ENCODE measurements around the gene ARHGAP45. TPM values are rescaled to one million over a fixed set of nuclear protein-coding genes. Genes with fewer than 3 reads are reported as not detected.
"Not testable (repeated sequence)": the region's sequence is repeated elsewhere in the genome, so short reads cannot be mapped to it uniquely, and the experiment has no call there.

ARHGAP45 gene, protein sequence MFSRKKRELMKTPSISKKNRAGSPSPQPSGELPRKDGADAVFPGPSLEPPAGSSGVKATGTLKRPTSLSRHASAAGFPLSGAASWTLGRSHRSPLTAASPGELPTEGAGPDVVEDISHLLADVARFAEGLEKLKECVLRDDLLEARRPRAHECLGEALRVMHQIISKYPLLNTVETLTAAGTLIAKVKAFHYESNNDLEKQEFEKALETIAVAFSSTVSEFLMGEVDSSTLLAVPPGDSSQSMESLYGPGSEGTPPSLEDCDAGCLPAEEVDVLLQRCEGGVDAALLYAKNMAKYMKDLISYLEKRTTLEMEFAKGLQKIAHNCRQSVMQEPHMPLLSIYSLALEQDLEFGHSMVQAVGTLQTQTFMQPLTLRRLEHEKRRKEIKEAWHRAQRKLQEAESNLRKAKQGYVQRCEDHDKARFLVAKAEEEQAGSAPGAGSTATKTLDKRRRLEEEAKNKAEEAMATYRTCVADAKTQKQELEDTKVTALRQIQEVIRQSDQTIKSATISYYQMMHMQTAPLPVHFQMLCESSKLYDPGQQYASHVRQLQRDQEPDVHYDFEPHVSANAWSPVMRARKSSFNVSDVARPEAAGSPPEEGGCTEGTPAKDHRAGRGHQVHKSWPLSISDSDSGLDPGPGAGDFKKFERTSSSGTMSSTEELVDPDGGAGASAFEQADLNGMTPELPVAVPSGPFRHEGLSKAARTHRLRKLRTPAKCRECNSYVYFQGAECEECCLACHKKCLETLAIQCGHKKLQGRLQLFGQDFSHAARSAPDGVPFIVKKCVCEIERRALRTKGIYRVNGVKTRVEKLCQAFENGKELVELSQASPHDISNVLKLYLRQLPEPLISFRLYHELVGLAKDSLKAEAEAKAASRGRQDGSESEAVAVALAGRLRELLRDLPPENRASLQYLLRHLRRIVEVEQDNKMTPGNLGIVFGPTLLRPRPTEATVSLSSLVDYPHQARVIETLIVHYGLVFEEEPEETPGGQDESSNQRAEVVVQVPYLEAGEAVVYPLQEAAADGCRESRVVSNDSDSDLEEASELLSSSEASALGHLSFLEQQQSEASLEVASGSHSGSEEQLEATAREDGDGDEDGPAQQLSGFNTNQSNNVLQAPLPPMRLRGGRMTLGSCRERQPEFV
- 201 and 202 TPM in 2 replicates for total RNA-seq

DNA sequence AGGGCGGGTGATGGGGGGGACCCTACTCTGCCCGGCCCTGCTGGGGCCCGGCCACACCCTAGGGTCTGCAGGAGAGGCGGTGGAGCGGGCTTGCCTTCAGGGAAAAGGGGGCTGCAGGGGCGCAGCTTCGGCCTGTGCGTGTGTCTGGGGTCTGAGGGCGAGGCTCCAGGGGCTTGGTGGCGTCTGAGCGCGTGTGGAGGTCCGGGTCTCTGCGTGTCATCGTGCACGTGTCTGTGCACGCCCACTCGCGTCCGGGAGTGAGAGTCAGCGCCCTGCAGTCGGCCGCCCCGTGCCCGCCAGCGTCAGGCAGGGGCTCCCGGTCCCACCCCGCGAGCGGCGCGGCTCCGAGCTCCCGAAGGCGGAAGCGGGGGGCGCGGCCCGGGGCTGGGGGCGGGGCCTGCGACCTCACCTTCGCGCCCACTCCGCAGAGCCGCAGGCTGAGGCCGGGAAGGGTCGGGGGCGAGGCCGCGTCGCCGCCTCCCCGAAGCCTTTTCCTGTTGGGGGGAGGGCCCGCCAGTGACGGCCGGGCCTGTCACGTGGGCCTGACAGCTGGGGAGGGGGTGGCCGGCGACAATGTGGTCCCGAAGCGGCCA, at the start of gene ARHGAP45:
TSS of gene ARHGAP45 (plus strand) at position 420 of the 593 bp plus-strand sequence. CDS start 239 bp downstream, outside the sequence.
- Mint-ChIP-seq H3K4me1 (ENCODE audit: low read depth) (peaks cover 18% of the 10 kb centered on the region), H3K27ac (peak within 1 kb of the TSS; percentile 79), H3K9me3 (no peaks in the 10 kb centered on the region), H3K27me3 (ENCODE audit: insufficient read depth) (no peaks in the 10 kb centered on the region), H3K36me3 (ENCODE audit: low read depth) (peaks cover 13% of the 10 kb centered on the region), H3K4me3 (peak within 1 kb of the TSS; percentile 90)
- DNase-seq (ENCODE audit: low spot score) = peak; percentile 85
- intact Hi-C loops (cut with micrococcal nuclease) = loop anchor here (1.0 to 5.0 kb wide), 4 partner anchors 10 to 145 kb away; partner anchors contain the start of gene GPX4

DNA sequence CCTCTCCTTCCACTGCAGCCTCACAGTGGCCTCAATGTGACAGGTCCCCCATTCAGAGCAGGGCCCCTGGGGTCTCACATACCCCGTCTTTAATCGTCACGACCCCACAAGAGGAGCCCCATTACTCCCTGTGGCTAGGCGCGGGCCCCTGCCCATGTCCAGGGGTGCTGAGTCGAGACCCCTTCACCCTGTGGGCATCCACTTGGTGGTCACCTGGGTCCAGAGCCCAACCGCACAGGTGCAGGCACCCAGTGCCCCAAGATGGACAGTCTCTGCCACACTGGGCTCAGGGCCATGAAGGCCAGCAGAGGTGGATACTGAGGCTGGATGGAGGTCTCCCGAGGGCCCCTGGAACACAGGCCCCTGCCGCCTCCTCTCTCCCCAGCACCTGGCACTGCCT, 49.1 kb upstream of the ARHGAP45 start:
- Mint-ChIP-seq H3K27ac (peak overlapping the region; percentile 52), H3K9me3 (no peaks in the 10 kb centered on the region), H3K4me3 (no peak overlapping the region), H3K36me3 (ENCODE audit: low read depth) (peaks cover 6% of the 10 kb centered on the region), H3K27me3 (ENCODE audit: insufficient read depth) (peaks cover 2% of the 10 kb centered on the region), H3K4me1 (ENCODE audit: low read depth) (peaks cover 28% of the 10 kb centered on the region)
- no peak for DNase-seq (ENCODE audit: low spot score)
- intact Hi-C loops (cut with micrococcal nuclease) = no loop called here

DNA sequence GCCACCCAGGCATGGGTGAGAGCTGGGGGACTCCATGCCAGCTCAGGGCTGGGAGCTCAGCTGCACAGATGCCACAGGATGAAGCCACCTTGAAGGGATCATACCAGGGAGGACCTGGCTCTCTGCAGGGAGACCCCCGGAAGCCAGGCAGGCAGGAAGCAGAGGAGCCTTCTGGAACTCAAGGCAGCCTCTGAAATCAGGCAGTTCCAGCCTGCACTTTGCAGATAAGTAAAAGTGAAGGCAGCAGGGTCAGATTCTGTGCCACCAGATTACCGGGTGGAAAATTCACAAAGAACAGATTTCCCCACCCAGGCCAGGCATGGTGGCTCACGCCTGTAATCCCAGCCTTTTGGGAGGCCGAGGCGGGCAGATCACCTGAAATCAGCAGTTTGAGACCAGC, 48.6 kb upstream of the ARHGAP45 start:
- peak overlapping the region; percentile 29 for H3K27ac Mint-ChIP-seq
- peaks cover 6% of the 10 kb centered on the region for H3K36me3 Mint-ChIP-seq (ENCODE audit: low read depth)
- H3K4me1 Mint-ChIP-seq (ENCODE audit: low read depth) = peaks cover 28% of the 10 kb centered on the region
- H3K9me3 Mint-ChIP-seq = no peaks in the 10 kb centered on the region
- H3K4me3 Mint-ChIP-seq = peak overlapping the region; percentile 95
- no peak for DNase-seq (ENCODE audit: low spot score)
- intact Hi-C loops (cut with micrococcal nuclease) = no loop called here
- H3K27me3 Mint-ChIP-seq (ENCODE audit: insufficient read depth) = peaks cover 2% of the 10 kb centered on the region

DNA sequence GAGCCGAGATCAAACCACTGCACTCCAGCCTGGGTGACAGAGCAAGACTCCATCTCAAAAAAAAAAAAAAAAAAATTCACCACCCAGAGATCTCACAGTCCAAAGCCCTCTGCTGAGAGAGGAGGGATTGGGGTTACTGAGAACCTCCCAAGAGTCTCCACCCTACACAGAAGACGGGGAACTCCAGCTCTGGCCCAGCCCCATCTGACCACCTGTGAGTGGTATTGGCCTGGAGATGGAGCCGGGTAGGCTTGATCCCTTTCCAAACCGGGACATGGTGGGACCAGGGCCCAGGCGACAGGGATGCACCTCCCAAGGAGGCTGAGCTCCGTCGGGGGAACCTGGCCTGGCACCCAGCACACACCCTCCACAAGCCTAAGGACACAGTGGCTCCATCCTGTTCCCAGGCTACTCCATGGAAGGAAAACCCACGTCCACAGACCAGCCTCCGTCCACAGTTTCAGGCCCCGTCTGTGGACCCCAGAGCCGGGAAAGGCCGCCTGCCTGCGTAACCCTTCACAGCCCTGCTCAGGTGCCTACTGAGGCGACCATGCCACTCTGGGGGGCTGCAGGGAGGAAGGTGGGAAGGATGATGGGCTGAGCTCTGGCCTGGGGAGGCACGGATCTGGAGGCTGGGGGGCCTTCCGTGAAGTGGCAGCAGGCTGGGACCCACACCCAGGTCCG, 47.9 kb upstream of the ARHGAP45 start:
- H3K9me3 Mint-ChIP-seq = no peaks in the 10 kb centered on the region
- H3K4me1 Mint-ChIP-seq (ENCODE audit: low read depth) = peaks cover 28% of the 10 kb centered on the region
- H3K27ac Mint-ChIP-seq = peak overlapping the region; percentile 29
- DNase-seq (ENCODE audit: low spot score) = no peak
- H3K4me3 Mint-ChIP-seq = peak overlapping the region; percentile 95
- H3K36me3 Mint-ChIP-seq (ENCODE audit: low read depth) = peaks cover 5% of the 10 kb centered on the region
- intact Hi-C loops (cut with micrococcal nuclease) = no loop called here
- peaks cover 2% of the 10 kb centered on the region for H3K27me3 Mint-ChIP-seq (ENCODE audit: insufficient read depth)

DNA sequence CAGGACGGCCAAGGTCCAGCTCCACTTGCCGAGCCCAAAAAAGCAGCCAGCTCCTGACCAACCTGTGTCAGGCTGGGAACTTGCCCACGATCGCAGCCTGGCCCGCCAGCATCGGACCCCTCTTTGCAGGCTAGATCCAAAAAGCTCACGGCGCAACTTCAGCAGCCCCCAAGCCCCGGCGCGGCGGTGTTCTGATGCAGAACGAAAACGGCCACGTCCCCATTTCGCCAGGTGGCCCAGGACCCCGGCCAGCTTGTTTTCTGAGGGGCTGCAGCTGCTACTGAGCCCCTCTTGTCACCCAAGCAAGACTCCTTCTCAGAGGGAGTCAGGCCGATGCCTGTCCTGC, 47.4 kb upstream of the ARHGAP45 start:
- DNase-seq (ENCODE audit: low spot score) = no peak
- Mint-ChIP-seq H3K36me3 (ENCODE audit: low read depth) (peaks cover 4% of the 10 kb centered on the region), H3K4me1 (ENCODE audit: low read depth) (peaks cover 28% of the 10 kb centered on the region), H3K27me3 (ENCODE audit: insufficient read depth) (peaks cover 2% of the 10 kb centered on the region), H3K4me3 (peak overlapping the region; percentile 95), H3K9me3 (no peaks in the 10 kb centered on the region), H3K27ac (no peak overlapping the region)
- intact Hi-C loops (cut with micrococcal nuclease) = no loop called here

DNA sequence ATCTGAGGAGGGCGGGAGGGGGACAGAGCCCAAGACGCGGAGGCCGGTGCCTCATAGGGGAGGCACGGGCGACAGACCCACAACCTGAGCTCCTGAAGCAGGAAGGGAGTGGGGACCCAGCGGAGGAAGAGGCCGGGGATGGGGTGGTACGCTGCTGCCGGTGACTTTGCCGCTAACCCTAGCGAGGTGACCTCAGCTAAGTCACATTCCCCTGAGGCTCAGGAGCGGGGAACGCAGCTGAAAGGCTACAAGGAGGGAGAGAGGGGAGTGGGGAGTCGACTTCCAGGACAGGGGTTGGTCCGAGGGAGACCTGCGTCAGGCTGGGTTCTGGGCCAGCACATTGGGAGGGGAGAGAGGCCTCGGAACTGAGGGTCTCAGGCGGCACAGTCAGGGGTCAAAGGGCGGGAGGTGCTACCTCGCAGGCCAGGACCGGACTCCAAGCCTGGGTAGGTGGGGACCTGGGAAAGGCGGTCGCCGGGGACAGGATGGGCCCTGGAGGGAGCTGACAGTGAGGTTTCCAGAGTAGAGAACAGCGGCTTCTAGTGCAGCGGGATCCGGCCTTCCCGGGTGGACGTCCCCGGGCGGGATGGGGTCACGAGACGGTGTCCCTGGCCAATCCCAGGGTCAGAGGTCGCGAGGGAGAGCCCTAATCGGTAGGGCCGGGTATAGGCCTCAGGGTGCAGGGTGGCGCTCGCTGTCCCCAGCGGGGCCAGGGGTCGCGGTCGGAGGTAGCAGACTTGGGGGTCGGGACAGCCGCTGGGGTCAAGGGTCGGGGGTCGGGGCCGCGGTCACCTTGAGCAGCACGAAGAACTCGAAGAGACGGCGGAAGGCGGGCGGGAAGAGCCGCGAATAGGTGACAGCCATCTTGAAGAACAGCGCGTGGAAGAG, 46.7 kb upstream of the ARHGAP45 start:
- H3K27me3 Mint-ChIP-seq (ENCODE audit: insufficient read depth) = peaks cover 2% of the 10 kb centered on the region
- peak overlapping the region; percentile 87 for H3K27ac Mint-ChIP-seq
- peak overlapping the region; percentile 95 for H3K4me3 Mint-ChIP-seq
- no peaks in the 10 kb centered on the region for H3K9me3 Mint-ChIP-seq
- DNase-seq (ENCODE audit: low spot score) = no peak
- peaks cover 28% of the 10 kb centered on the region for H3K4me1 Mint-ChIP-seq (ENCODE audit: low read depth)
- intact Hi-C loops (cut with micrococcal nuclease) = loop anchor here (2.0 to 5.0 kb wide), 3 partner anchors 35 to 172 kb away; partner anchors contain the start of gene WDR18
- peaks cover 4% of the 10 kb centered on the region for H3K36me3 Mint-ChIP-seq (ENCODE audit: low read depth)

DNA sequence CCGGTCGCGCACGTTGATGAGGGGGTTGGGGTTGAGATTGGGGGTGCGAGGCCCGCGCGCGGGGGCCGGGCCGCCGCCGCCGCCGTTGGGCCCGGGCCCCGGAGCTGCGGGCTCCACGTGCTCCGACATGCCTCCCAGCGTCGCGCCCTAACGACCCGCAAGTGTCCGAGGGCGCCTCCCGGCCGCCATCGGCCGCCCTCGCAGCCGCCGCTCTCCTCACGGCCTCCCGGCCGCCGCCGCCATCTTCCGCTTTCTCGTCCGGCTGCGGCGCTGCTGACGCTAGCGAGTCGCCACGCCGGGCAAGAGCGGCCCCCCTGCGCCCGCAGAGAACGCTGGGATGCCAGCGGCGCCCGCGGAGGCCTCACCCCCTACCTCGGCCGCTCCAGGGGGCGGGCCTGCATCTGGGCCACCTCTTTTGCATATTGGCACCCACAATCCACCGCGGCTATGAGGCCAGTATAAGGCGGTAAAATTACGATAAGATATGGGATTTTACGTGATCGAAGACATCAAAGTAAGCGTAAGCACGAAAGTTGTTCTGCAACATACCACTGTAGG, 46.0 kb upstream of the ARHGAP45 start, which contains the start of gene TMEM259:
TSS of gene TMEM259 (minus strand) at position 256 of the 558 bp plus-strand sequence. CDS start at position 129, 127 bp downstream.
- Mint-ChIP-seq H3K9me3 (no peaks in the 10 kb centered on the region), H3K27ac (peak within 1 kb of the TSS; percentile 99), H3K27me3 (ENCODE audit: insufficient read depth) (peaks cover 2% of the 10 kb centered on the region), H3K36me3 (ENCODE audit: low read depth) (peaks cover 4% of the 10 kb centered on the region), H3K4me3 (peak within 1 kb of the TSS; percentile 95), H3K4me1 (ENCODE audit: low read depth) (peaks cover 30% of the 10 kb centered on the region)
- intact Hi-C loops (cut with micrococcal nuclease) = loop anchor here (1.0 to 5.0 kb wide), 12 partner anchors 19 to 341 kb away; partner anchors contain the start of genes ABCA7, MED16, PTBP1 and RNU6-9
- DNase-seq (ENCODE audit: low spot score) = peak; percentile 96

DNA sequence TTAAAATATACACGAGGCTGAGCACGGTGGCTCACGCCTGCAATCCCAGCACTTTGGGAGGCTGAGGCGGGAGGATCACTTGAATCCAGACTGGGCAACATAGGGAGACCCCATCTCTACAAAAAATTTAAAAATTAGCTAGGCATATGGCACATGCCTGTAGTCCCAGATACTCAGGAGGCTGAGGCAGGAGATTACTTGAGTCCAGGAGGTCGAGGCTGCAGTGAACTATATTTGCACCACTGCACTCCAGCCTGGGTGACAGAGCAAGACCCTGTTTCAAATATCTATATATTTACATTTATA, 43.1 kb upstream of the ARHGAP45 start:
- not testable (repeated sequence) for H3K36me3 Mint-ChIP-seq (ENCODE audit: low read depth); DNase-seq (ENCODE audit: low spot score); H3K27me3 Mint-ChIP-seq (ENCODE audit: insufficient read depth); H3K27ac Mint-ChIP-seq; H3K4me3 Mint-ChIP-seq; H3K9me3 Mint-ChIP-seq
- peaks cover 17% of the 10 kb centered on the region for H3K4me1 Mint-ChIP-seq (ENCODE audit: low read depth)
- intact Hi-C loops (cut with micrococcal nuclease) = loop anchor here (5.0 kb wide), 1 partner anchor 168 kb away; no protein-coding TSS in a partner anchor

DNA sequence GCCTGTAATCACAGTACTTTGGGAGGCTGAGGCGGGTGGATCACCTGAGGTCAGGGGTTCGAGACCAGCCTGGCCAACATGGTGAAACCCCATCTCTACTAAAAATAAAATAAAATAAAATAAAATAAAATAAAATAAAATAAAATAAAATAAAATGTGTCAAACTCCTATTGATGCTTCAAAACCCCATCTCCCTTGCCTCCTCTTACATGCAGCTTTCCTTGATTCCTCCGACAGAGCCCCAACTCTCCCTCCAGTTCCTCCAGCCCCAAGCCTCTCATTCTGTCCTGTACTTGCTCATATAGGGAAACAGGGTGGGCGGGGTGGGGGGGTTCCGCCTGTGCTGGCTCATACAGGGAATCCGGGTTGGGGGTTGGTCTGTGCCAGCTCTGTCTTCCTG, 41.9 kb upstream of the ARHGAP45 start:
- DNase-seq (ENCODE audit: low spot score); H3K36me3 Mint-ChIP-seq (ENCODE audit: low read depth); H3K4me3 Mint-ChIP-seq; H3K27me3 Mint-ChIP-seq (ENCODE audit: insufficient read depth); intact Hi-C loops (cut with micrococcal nuclease); H3K9me3 Mint-ChIP-seq: not testable (repeated sequence)
- Mint-ChIP-seq H3K27ac (peak overlapping the region; percentile 14), H3K4me1 (ENCODE audit: low read depth) (peaks cover 17% of the 10 kb centered on the region)

DNA sequence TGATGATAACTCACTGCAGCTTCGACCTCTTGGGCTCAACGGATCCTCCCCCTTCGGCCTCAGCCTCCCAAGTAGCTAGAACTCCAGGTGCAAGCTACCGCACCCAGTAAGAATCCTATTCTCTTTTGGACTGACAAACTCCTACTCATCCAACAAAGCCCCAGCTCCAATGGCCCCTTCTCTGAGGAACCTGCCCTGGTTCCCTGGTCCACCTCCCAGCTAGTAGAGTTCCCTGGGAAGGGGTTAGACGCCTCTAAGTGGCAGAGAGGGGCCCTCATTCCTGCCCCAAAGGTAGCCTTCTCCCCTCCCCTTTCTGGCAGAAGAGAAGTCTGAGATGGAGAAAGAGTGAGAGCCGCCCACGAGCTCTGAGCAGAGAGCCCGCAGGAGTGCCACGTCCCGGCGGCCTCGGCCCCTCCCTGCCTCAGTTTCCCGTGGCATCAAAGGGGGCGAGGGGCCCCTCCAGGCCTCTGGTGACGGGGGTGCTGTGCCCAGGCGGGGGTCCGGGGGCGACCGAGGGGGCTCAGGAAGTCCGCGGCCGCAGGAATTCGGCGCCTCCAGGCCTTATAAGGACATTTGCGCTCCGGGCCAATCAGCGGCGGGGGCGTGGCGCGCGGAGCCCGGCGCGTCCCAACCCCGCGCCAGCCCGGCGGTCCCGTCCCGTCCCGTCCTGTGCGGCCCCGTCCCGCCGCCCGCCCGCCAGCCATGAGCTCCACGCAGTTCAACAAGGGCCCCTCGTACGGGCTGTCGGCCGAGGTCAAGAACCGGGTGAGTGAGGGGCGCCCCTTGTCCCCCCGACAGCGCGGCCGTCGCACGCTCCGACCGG, 40.8 kb upstream of the ARHGAP45 start, which contains the start of gene CNN2:
TSS of gene CNN2 (plus strand) at position 649 of the 823 bp plus-strand sequence. CDS start at position 703, 54 bp downstream.
- Mint-ChIP-seq H3K4me1 (ENCODE audit: low read depth) (peaks cover 23% of the 10 kb centered on the region), H3K9me3 (no peaks in the 10 kb centered on the region), H3K36me3 (ENCODE audit: low read depth) (peaks cover 5% of the 10 kb centered on the region), H3K27me3 (ENCODE audit: insufficient read depth) (peaks cover 2% of the 10 kb centered on the region), H3K27ac (peak within 1 kb of the TSS; percentile 87), H3K4me3 (peak within 1 kb of the TSS; percentile 95)
- intact Hi-C loops (cut with micrococcal nuclease) = loop anchor here (1.0 to 2.0 kb wide), 2 partner anchors 77 to 179 kb away; partner anchors contain the start of genes GPX4 and STK11
- peak; percentile 73 for DNase-seq (ENCODE audit: low spot score)

All from activated T-helper 1 cell treated with anti-CD3 and anti-CD28 coated beads, Interleukin-12 subunit alpha, Interleukin-12 subunit beta, Interleukin-2, Interleukin-4 antibody, amounts not matched to agents 30 ng/mL and 10 ng/mL and 1 ng/mL, durations not matched to agents 14 hours and 24 hours and 36 hours (primary cell).